HEK293 (cell line): ENCODE data around the gene COX5A.

Experiments
- CTCF ChIA-PET: fragments of 350-600 bp; formaldehyde crosslinking; extraction: SDS; loops from one replicate; lab custom pipeline; 2021; ENCODE audit warnings: antibody characterized with exemption; lab: Yijun Ruan, JAX
- POLR2A ChIA-PET: fragments of 300-600 bp; formaldehyde crosslinking; extraction: SDS; loops from one replicate; lab custom pipeline; 2020; ENCODE audit warnings: antibody characterized with exemption, inconsistent platforms; lab: Yijun Ruan, JAX
- H3K27ac ChIP-seq: fragments of 200-500 bp; sonication (Bioruptor generic); 2 replicates; pipeline ENCODE4 v1.5.1; 2014; ENCODE audit warnings: low read depth, low read length, control low read depth, inconsistent platforms; ENCODE audit errors: extremely low read depth
- H3K36me3 ChIP-seq, 2 experiments: fragments of 200-500 bp in 1 of 2; sonication (Bioruptor generic) in 1 of 2; 1 replicate in 1 of 2; 2 replicates in 1 of 2; pipeline ENCODE4 v1.5.1; 2014 to 2017; ENCODE audit warnings: inconsistent platforms in 2 of 2, low read length in 2 of 2; ENCODE audit not compliant: control insufficient read depth in 2 of 2, insufficient read depth in 1 of 2
- H3K4me1 ChIP-seq: fragments of 200-500 bp; sonication (Bioruptor generic); 2 replicates; pipeline ENCODE4 v1.5.1; 2014; ENCODE audit warnings: mild to moderate bottlenecking, low read length, inconsistent platforms; ENCODE audit not compliant: control insufficient read depth, insufficient read depth
- H3K4me3 ChIP-seq: 2 replicates; pipeline ENCODE4 v1.5.1; 2011; ENCODE audit warnings: low read depth, mild to moderate bottlenecking, control low read depth, low read length, moderate library complexity
- H3K9me3 ChIP-seq: fragments of 200-500 bp; sonication (Bioruptor generic); 2 replicates; pipeline ENCODE4 v1.5.1; 2014; ENCODE audit warnings: low read depth, low read length, inconsistent platforms; ENCODE audit not compliant: control insufficient read depth, insufficient read depth
- GFI1B ChIP-seq: fragments of 450-650 bp; formaldehyde crosslinking; IDR thresholded peaks from 2 replicates; pipeline ENCODE4 v1.5.1; 2016; ENCODE audit warnings: missing biosample characterization, missing genetic modification characterization
- KLF16 ChIP-seq: fragments of 450-650 bp; formaldehyde crosslinking; IDR thresholded peaks from 2 replicates; pipeline ENCODE4 v1.5.1; 2017; ENCODE audit warnings: missing biosample characterization, missing genetic modification characterization
- PATZ1 ChIP-seq: fragments of 450-650 bp; formaldehyde crosslinking; IDR thresholded peaks from 2 replicates; pipeline ENCODE4 v1.5.1; 2016; ENCODE audit warnings: missing biosample characterization, missing genetic modification characterization
- SCRT1 ChIP-seq: fragments of 450-650 bp; formaldehyde crosslinking; IDR thresholded peaks from 2 replicates; pipeline ENCODE4 v1.5.1; 2016; ENCODE audit warnings: missing biosample characterization, missing genetic modification characterization, borderline replicate concordance
- SCRT2 ChIP-seq: fragments of 450-650 bp; formaldehyde crosslinking; IDR thresholded peaks from 2 replicates; pipeline ENCODE4 v1.5.1; 2016; ENCODE audit warnings: missing biosample characterization, missing genetic modification characterization
- YY2 ChIP-seq: fragments of 450-650 bp; formaldehyde crosslinking; IDR thresholded peaks from 2 replicates; pipeline ENCODE4 v1.5.1; 2016; ENCODE audit warnings: missing biosample characterization, missing genetic modification characterization
- ZFP69B ChIP-seq: fragments of 450-650 bp; formaldehyde crosslinking; IDR thresholded peaks from 2 replicates; pipeline ENCODE4 v1.5.1; 2016; ENCODE audit warnings: missing biosample characterization, missing genetic modification characterization
- ZNF121 ChIP-seq: fragments of 450-650 bp; formaldehyde crosslinking; IDR thresholded peaks from 2 replicates; pipeline ENCODE4 v1.5.1; 2016; ENCODE audit warnings: missing biosample characterization, missing genetic modification characterization
- ZNF18 ChIP-seq: fragments of 450-650 bp; formaldehyde crosslinking; IDR thresholded peaks from 2 replicates; pipeline ENCODE4 v1.5.1; 2016; ENCODE audit warnings: missing biosample characterization, missing genetic modification characterization
- ZNF280C ChIP-seq: fragments of 450-650 bp; formaldehyde crosslinking; IDR thresholded peaks from 2 replicates; pipeline ENCODE4 v1.5.1; 2016; ENCODE audit warnings: missing biosample characterization, missing genetic modification characterization
- ZNF324 ChIP-seq: fragments of 450-650 bp; formaldehyde crosslinking; IDR thresholded peaks from 2 replicates; pipeline ENCODE4 v1.5.1; 2016; ENCODE audit warnings: missing biosample characterization, missing genetic modification characterization
- ZNF354C ChIP-seq: fragments of 450-650 bp; formaldehyde crosslinking; IDR thresholded peaks from 2 replicates; pipeline ENCODE4 v1.5.1; 2016; ENCODE audit warnings: missing biosample characterization, missing genetic modification characterization, low read depth, borderline replicate concordance
- ZNF473 ChIP-seq: fragments of 450-650 bp; formaldehyde crosslinking; IDR thresholded peaks from 2 replicates; pipeline ENCODE4 v1.5.1; 2017; ENCODE audit warnings: missing biosample characterization, missing genetic modification characterization
- ZNF549 ChIP-seq: fragments of 450-650 bp; IDR thresholded peaks from 2 replicates; pipeline ENCODE4 v1.5.1; 2018; ENCODE audit warnings: missing biosample characterization, missing genetic modification characterization, mild to moderate bottlenecking, inconsistent platforms, moderate library complexity
- ZNF600 ChIP-seq: fragments of 450-650 bp; formaldehyde crosslinking; IDR thresholded peaks from 2 replicates; pipeline ENCODE4 v1.5.1; 2016; ENCODE audit warnings: missing biosample characterization, missing genetic modification characterization
- ZNF76 ChIP-seq: fragments of 450-650 bp; formaldehyde crosslinking; IDR thresholded peaks from 2 replicates; pipeline ENCODE4; 2016; ENCODE audit warnings: low read depth, missing biosample characterization, missing genetic modification characterization, borderline replicate concordance
- ZNF837 ChIP-seq: fragments of 450-650 bp; formaldehyde crosslinking; IDR thresholded peaks from 2 replicates; pipeline ENCODE4 v1.5.1; 2016; ENCODE audit warnings: missing biosample characterization, missing genetic modification characterization

COX5A gene

GRCh38 chr15:74904190-74904805 is 33.6 kb downstream of the COX5A start:
- Histone ChIP-seq H3K9me3 (no peaks in the 10 kb centered on the region), H3K36me3 (peaks cover 31 to 55% of the 10 kb centered on the region in 2 experiments), H3K4me1 (peaks cover 3% of the 10 kb centered on the region; the same call in 1 of the 2 replicates), H3K27ac (no peak overlapping the region), H3K4me3 (no peak overlapping the region)
- ChIA-PET POLR2A (interaction anchor here (0.5 to 2.0 kb wide), 2 partner anchors 11 to 17 kb away, joined by 4 read pairs; no protein-coding TSS in a partner anchor), CTCF (interaction anchor here (0.6 to 8.7 kb wide), 6 partner anchors 12 to 134 kb away, joined by 3 to 79 read pairs (median 4); partner anchors contain the start of gene MPI)
- peak; percentile 79 for TF ChIP-seq ZNF121
- peak; percentile 57; the same call in 1 of the 2 replicates for TF ChIP-seq ZNF600 (tag by site-specific recombination)
- TF ChIP-seq ZNF324 (tag by site-specific recombination): no peak

- Histone ChIP-seq H3K27ac (no peak overlapping the region), H3K36me3 (peaks cover 32 to 61% of the 10 kb centered on the region in 2 experiments), H3K9me3 (no peaks in the 10 kb centered on the region), H3K4me1 (peaks cover 3% of the 10 kb centered on the region; the same call in 1 of the 2 replicates), H3K4me3 (no peak overlapping the region)
- CTCF ChIA-PET: interaction anchor here (0.6 to 8.7 kb wide), 6 partner anchors 12 to 133 kb away, joined by 3 to 79 read pairs (median 4); partner anchors contain the start of gene MPI
- POLR2A ChIA-PET: interaction anchor here (0.7 to 2.0 kb wide), 2 partner anchors 11 to 299 kb away, joined by 3 to 4 read pairs; no protein-coding TSS in a partner anchor
- TF ChIP-seq KLF16 (tag by site-specific recombination) (no peak), ZFP69B (tag by site-specific recombination) (no peak), PATZ1 (no peak), ZNF837 (tag by site-specific recombination) (no peak), YY2 (no peak)
These were observed 34.2 kb downstream of the COX5A start for GRCh38 chr15:74903676-74904075.

GRCh38 chr15:74902295-74903075 is 35.4 kb downstream of the COX5A start:
- peaks cover 1% of the 10 kb centered on the region; the same call in 1 of the 2 replicates for H3K4me1 ChIP-seq
- POLR2A ChIA-PET: interaction anchor here (0.5 to 2.2 kb wide), 12 partner anchors 10 to 131 kb away, joined by 3 to 12 read pairs (median 5); partner anchors contain the start of genes COX5A, MPI and ULK3
- TF ChIP-seq ZNF76 (tag by site-specific recombination) (no peak), GFI1B (tag by site-specific recombination) (no peak), SCRT1 (tag by site-specific recombination) (peak; percentile 69; the same call in 1 of the 2 replicates), SCRT2 (tag by site-specific recombination) (peak; percentile 87), ZFP69B (tag by site-specific recombination) (no peak), ZNF473 (tag by site-specific recombination) (no peak), ZNF18 (no peak), ZNF354C (tag by site-specific recombination) (no peak), ZNF280C (tag by site-specific recombination) (no peak), ZNF549 (no peak), ZNF600 (tag by site-specific recombination) (peak; percentile 37; the same call in 1 of the 2 replicates)
- peak overlapping the region; percentile 22; the same call in 1 of the 2 replicates for H3K27ac ChIP-seq
- peaks cover 35 to 69% of the 10 kb centered on the region in 2 experiments for H3K36me3 ChIP-seq
- H3K9me3 ChIP-seq: no peaks in the 10 kb centered on the region
- CTCF ChIA-PET: interaction anchor here (0.6 to 8.7 kb wide), 52 partner anchors 8 to 434 kb away, joined by 3 to 84 read pairs (median 6); partner anchors contain the start of genes C15orf39, COX5A, CSK and CYP1A1
- no peak overlapping the region for H3K4me3 ChIP-seq
